Neuronal stem cell (in vitro differentiated cells): ENCODE data around the gene BMAL1.
"Not testable (repeated sequence)": the region's sequence is repeated elsewhere in the genome, so short reads cannot be mapped to it uniquely, and the experiment has no call there.

Experiments used
- DNase-seq: peaks from one replicate; pipeline ENCODE4 v3.0.0-alpha.2; 2013; ENCODE audit warnings: low spot score
- H2AFZ ChIP-seq: one replicate; pipeline ENCODE4 v1.6.1; 2013; ENCODE audit warnings: mild to moderate bottlenecking, low read length, inconsistent platforms
- H2AK5ac ChIP-seq: 2 replicates; pipeline ENCODE4 v1.6.1; 2013; ENCODE audit warnings: low read depth, mild to moderate bottlenecking, inconsistent platforms, low read length, moderate library complexity, mixed read lengths
- H2BK120ac ChIP-seq: 2 replicates; pipeline ENCODE4 v1.6.1; 2013; ENCODE audit warnings: low read depth, mild to moderate bottlenecking, inconsistent platforms, low read length, moderate library complexity, mixed read lengths
- H2BK12ac ChIP-seq: one replicate; pipeline ENCODE4 v1.6.1; 2013; ENCODE audit warnings: low read length, inconsistent platforms
- H2BK15ac ChIP-seq: 2 replicates; pipeline ENCODE4 v1.6.1; 2013; ENCODE audit warnings: mild to moderate bottlenecking, low read length, inconsistent platforms, mixed read lengths
- H2BK5ac ChIP-seq: one replicate; pipeline ENCODE4 v1.6.1; 2013; ENCODE audit warnings: inconsistent platforms, mild to moderate bottlenecking, low read length, moderate library complexity
- H3K14ac ChIP-seq: one replicate; pipeline ENCODE4 v1.6.1; 2013; ENCODE audit warnings: low read length, inconsistent platforms
- H3K18ac ChIP-seq: 2 replicates; pipeline ENCODE4 v1.6.1; 2013; ENCODE audit warnings: low read length, inconsistent platforms
- H3K23ac ChIP-seq: 2 replicates; pipeline ENCODE4 v1.6.1; 2013; ENCODE audit warnings: low read depth, mild to moderate bottlenecking, mixed read lengths, low read length, inconsistent platforms; ENCODE audit not compliant: poor library complexity
- H3K27ac ChIP-seq: replicated peaks from 3 replicates; pipeline ENCODE4 v1.5.1; 2013; ENCODE audit warnings: low read length, inconsistent platforms
- H3K27me3 ChIP-seq, 3 experiments: 2 replicates each; pipeline ENCODE4 v1.6.1; 2013; ENCODE audit warnings: low read length in 3 of 3, mild to moderate bottlenecking in 2 of 3, inconsistent platforms in 1 of 3, low read depth in 1 of 3, mixed read lengths in 1 of 3, moderate library complexity in 1 of 3; ENCODE audit not compliant: control insufficient read depth in 3 of 3, insufficient read depth in 3 of 3
- H3K36me3 ChIP-seq, 2 donors: replicated peaks in 1 of 2; 2 replicates each; pipeline ENCODE4 v1.6.1; 2013; ENCODE audit warnings: low read length in 2 of 2; ENCODE audit not compliant: control insufficient read depth in 2 of 2, insufficient read depth in 2 of 2
- H3K4ac ChIP-seq: 2 replicates; pipeline ENCODE4 v1.6.1; 2013; ENCODE audit warnings: inconsistent platforms, mild to moderate bottlenecking, low read length, moderate library complexity
- H3K4me1 ChIP-seq, 2 donors: 1 replicate in 1 of 2; 2 replicates in 1 of 2; pipeline ENCODE4 v1.6.1; 2013; ENCODE audit warnings: low read length in 2 of 2, low read depth in 1 of 2; ENCODE audit not compliant: control insufficient read depth in 2 of 2, insufficient read depth in 1 of 2
- H3K4me2 ChIP-seq: one replicate; pipeline ENCODE4 v1.6.1; 2013; ENCODE audit warnings: mild to moderate bottlenecking, low read length, inconsistent platforms; ENCODE audit not compliant: insufficient read depth, poor library complexity, severe bottlenecking
- H3K4me3 ChIP-seq, 2 donors: 2 replicates each; pipeline ENCODE4 v1.5.1; 2013; ENCODE audit warnings: low read length in 2 of 2, mild to moderate bottlenecking in 2 of 2, inconsistent platforms in 1 of 2, moderate library complexity in 1 of 2
- H3K79me1 ChIP-seq: one replicate; pipeline ENCODE4 v1.6.1; 2013; ENCODE audit warnings: low read depth, mild to moderate bottlenecking, inconsistent platforms, low read length, moderate library complexity
- H3K9ac ChIP-seq: one replicate; pipeline ENCODE4 v1.6.1; 2013; ENCODE audit warnings: mild to moderate bottlenecking, low read depth, low read length, inconsistent platforms; ENCODE audit not compliant: poor library complexity
- H3K9me3 ChIP-seq, 2 donors: replicated peaks in 1 of 2; 2 replicates each; pipeline versions ENCODE3 to v1.6.1; 2013; ENCODE audit warnings: low read length in 2 of 2, mild to moderate bottlenecking in 2 of 2, inconsistent platforms in 1 of 2, low read depth in 1 of 2, mixed read lengths in 1 of 2, moderate library complexity in 1 of 2; ENCODE audit not compliant: control insufficient read depth in 2 of 2, insufficient read depth in 1 of 2
- H4K8ac ChIP-seq: one replicate; pipeline ENCODE4 v1.6.1; 2013; ENCODE audit warnings: low read depth, mild to moderate bottlenecking, inconsistent platforms, low read length, moderate library complexity
- H4K91ac ChIP-seq: one replicate; pipeline ENCODE4 v1.6.1; 2013; ENCODE audit warnings: low read length, low read depth, mild to moderate bottlenecking, inconsistent platforms; ENCODE audit not compliant: poor library complexity
- WGBS, 2 donors: extraction: QIAGEN DNeasy Blood & Tissue Kit; methylation state at CpG; one replicate each; pipeline ENCODE4 v1.1.7; 2013; ENCODE audit warnings: missing lambda C conversion rate in 2 of 2, mixed read lengths in 1 of 2; ENCODE audit not compliant: insufficient read length in 2 of 2, insufficient replicate concordance in 1 of 2; ENCODE audit errors: extremely low coverage in 2 of 2; 5-methylcytosine and 5-hydroxymethylcytosine counted together

The BMAL1 gene

GRCh38 chr11:13433437-13433836, 155.8 kb downstream of the BMAL1 start:
- H3K36me3 ChIP-seq, result no peaks in the 10 kb centered on the region
- peaks cover 3 to 5% of the 10 kb centered on the region in 2 donors for H3K4me1 ChIP-seq
- no peak overlapping the region for H3K4ac ChIP-seq
- H3K4me2 ChIP-seq, result no peak overlapping the region
- H4K8ac ChIP-seq, result no peak overlapping the region
- no peak overlapping the region for H2AK5ac ChIP-seq
- H3K23ac ChIP-seq, result no peak overlapping the region
- no peak overlapping the region for H4K91ac ChIP-seq
- no peak overlapping the region for H3K27ac ChIP-seq
- no peak overlapping the region for H2AFZ ChIP-seq
- no peaks in the 10 kb centered on the region for H3K27me3 ChIP-seq
- no peak overlapping the region for H3K9ac ChIP-seq
- H3K9me3 ChIP-seq, result peaks cover 0 to 4% of the 10 kb centered on the region in 2 donors
- no peak overlapping the region for H3K4me3 ChIP-seq
- H3K79me1 ChIP-seq, result peaks cover 1% of the 10 kb centered on the region
- no peak overlapping the region for H3K18ac ChIP-seq
- H2BK12ac ChIP-seq, result no peak overlapping the region
- H2BK15ac ChIP-seq, result no peak overlapping the region
- no peak overlapping the region for H2BK5ac ChIP-seq
- no peak overlapping the region for H3K14ac ChIP-seq
- no CpG with 5 or more reads among the region's 2 CpGs for WGBS, 2 donors
- H2BK120ac ChIP-seq, result no peak overlapping the region
- no peak for DNase-seq

DNA sequence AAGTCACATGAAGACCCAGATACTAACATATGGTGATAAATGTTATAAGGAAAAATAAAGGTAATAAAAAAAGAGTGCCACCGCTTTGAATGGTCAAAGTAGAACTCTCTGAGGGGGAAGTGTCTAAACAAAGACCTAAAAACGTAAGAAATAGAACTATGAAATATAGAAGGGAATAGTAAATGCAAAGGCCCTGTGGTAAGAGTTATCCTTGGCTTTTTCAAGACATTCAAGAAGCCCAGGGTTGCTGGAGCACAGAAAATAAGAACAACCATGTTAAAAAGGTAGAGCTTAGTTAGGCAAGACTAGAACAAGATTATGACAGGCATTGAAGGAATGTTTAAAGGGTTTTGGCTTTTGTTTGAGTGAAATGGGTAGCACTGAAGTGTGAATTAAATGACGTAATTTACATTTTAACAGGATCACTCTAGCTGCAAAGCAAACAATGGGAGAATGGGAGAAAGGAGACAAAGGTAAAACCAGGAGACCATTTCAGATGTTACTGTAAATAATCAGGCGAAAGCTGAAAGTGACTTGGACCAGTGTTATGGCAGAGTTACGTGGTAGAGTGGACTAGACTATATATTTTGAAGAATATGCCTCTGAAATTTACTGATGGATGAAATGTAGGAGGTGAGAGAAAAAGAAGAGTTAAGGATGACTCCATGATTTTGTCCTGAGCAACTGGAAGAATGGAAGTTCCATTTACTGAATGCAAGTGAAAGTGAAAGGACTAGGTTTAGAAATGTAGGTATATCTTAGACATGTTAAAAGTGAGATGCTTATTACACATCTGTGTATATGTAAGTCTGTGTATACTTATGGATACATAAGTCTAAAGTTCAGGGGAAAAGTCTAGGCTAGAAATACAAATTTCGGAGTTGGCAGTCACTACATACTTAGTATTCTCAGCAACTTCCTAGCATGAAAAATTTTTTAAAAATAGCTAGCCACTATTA, 156.9 kb downstream of the BMAL1 start:
- WGBS, 2 donors, result no CpG with 5 or more reads among the region's 6 CpGs
- H3K4ac ChIP-seq, result no peak overlapping the region
- no peak for DNase-seq

GRCh38 chr11:13436836-13437235, 159.2 kb downstream of the BMAL1 start:
- H3K4me1 ChIP-seq, result peaks cover 4 to 15% of the 10 kb centered on the region in 2 donors
- not testable (repeated sequence) for H2BK120ac ChIP-seq, DNase-seq, H4K8ac ChIP-seq, H2BK15ac ChIP-seq, H4K91ac ChIP-seq, H3K27me3 ChIP-seq, H2AK5ac ChIP-seq, H3K79me1 ChIP-seq, H3K27ac ChIP-seq, H2AFZ ChIP-seq, H3K36me3 ChIP-seq, H3K14ac ChIP-seq, H3K18ac ChIP-seq, H3K4ac ChIP-seq, H3K23ac ChIP-seq, H3K4me3 ChIP-seq, H3K9me3 ChIP-seq, H3K9ac ChIP-seq, H3K4me2 ChIP-seq, H2BK5ac ChIP-seq, H2BK12ac ChIP-seq
- WGBS, 2 donors, result no CpG with 5 or more reads among the region's 7 CpGs

More for the DNA sequence above, 156.9 kb downstream of the BMAL1 start:
- H3K18ac ChIP-seq, result no peak overlapping the region
- no peak overlapping the region for H2BK12ac ChIP-seq
- no peak overlapping the region for H2BK15ac ChIP-seq
- no peak overlapping the region for H3K9ac ChIP-seq
- H3K4me2 ChIP-seq, result no peak overlapping the region
- H4K8ac ChIP-seq, result no peak overlapping the region
- H2BK5ac ChIP-seq, result no peak overlapping the region
- peaks cover 1% of the 10 kb centered on the region for H3K79me1 ChIP-seq
- H2AK5ac ChIP-seq, result no peak overlapping the region
- no peak overlapping the region for H3K23ac ChIP-seq
- peaks cover 3 to 5% of the 10 kb centered on the region in 2 donors for H3K4me1 ChIP-seq
- H3K27ac ChIP-seq, result no peak overlapping the region
- H3K14ac ChIP-seq, result no peak overlapping the region
- no peak overlapping the region for H3K4me3 ChIP-seq
- no peaks in the 10 kb centered on the region for H3K36me3 ChIP-seq
- peaks cover 0 to 2% of the 10 kb centered on the region in 2 donors for H3K9me3 ChIP-seq
- no peak overlapping the region for H2AFZ ChIP-seq
- H2BK120ac ChIP-seq, result no peak overlapping the region
- H3K27me3 ChIP-seq, result no peaks in the 10 kb centered on the region
- H4K91ac ChIP-seq, result no peak overlapping the region
